LoVo (cell line): Measurements from ENCODE around the gene GPR153.

Source experiments
- DNase-seq: peaks from one replicate; pipeline ENCODE4 v3.0.0-alpha.2; 2016; ENCODE audit warnings: low spot score

GPR153 gene

DNA sequence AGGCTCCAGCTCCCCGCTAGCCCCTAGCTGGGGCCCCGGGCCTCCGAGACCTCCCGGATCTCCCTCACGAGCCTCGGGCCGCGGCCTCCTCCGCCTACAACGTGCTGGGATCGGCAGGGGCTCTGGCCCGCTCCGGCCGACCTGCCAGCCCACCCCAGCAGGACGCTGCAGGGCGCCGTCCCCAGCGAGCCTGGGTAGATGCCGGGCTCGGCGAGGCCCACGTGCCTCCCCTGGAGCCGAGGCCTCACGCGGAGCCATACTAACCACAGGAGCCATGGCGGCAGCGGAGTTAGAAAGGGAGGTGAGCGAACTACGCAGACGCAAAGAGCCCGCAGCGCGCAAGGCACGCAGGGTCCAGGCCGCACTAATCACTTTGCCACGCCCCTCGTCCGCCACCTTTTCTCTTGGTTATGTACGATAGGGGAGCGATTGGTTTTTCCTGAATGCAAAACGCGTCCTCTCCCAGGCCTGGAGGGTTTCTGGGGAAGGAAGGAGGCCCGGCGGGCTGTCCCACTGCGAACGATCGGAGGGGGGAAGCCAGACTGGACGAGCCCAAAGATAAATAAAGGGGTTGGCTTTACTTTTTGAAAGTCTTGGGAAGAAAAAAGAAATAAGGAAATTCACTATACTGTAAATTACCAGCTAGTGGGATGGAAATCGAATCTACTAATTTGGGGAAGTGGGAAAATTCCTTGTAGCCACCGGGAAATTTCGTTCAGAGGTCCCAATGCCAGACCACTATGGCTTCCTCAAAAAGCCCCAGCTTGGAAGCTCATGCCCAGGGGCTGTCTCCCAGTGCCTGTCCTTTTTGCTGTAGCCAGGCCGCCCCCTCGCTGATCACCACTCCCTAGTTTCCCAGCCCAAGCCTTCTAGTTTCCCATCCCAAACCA is 61.4 kb downstream of the GPR153 start, which contains the start of gene RPL22:
Gene RPL22 (minus strand): TSS at position 298 of the 890 bp plus-strand sequence. CDS start 22 bp downstream, at position 276.
- peak; percentile 98 for DNase-seq

DNA sequence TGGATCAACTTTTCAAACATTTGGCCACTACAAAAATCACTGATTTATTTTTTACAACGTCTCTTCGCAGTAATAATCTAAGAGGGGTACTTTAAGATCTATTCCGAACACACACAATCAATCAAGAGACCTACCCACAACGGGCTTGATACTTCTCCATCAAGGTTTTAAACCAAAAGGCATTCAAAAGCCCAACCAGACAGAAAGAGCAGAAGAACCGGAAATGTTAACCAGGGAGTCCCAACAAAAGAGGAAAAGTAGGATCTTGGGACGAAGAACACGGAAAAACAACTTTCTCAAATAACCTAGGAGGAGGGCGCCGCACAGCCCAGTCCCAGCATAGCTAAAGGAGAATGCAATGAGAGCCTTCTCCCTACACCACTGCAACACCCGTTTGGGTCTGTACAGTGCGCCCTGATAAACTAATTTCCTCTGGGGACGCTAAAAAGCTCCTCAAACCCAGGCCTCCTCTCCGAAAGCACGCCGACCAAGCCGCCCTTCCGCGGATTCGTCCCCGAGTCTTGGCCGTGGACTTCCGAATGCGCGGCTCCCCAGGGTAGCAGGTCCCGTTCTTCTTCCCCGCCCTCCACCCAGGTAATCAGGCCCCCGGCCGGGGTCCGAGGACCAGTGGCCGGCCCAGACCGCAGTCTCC is 62.1 kb downstream of the GPR153 start:
- DNase-seq, result no peak

DNA sequence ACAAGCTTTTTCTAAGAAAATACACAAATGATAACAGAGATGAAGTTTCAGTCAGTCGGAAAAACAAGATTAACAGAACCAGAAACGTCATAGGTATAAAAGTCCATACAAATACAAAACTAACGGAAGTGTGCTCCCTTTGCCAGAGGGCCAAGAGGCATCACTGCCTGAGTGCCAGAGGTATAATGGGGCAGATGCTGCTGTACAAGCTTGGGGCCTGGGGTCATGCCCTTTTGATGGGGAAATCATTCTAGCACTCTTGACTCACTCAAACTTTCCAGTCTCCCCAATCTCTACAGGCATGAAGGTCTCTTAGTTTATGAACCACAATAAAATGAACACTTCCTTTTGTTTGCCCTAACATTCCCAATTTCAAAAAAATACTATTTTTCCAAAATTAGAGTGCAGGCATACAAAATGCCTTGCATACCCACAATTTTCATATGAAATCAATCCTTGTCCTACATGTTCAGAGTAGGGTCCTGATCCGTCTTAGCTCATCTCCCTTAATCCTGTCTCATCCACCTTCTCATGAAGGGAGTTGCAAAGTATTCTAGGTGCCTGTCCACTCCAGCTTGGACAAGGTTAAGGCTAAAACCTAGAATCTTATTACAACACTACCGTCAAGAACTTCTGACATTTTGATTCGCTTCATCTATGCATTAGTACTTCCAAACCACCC is 63.0 kb downstream of the GPR153 start:
- DNase-seq, result no peak
